Left ventricle myocardium inferior (tissue), 1 donor: ENCODE results near the gene SORL1-AS1.

ENCODE experiments used
- DNase-seq: peaks from one replicate; pipeline ENCODE4 v3.0.0-alpha.2; 2020
- H3K27ac ChIP-seq: fragments of 200-600 bp; replicated peaks from 2 replicates; pipeline ENCODE4 v1.8.0; 2021
- H3K27me3 ChIP-seq: fragments of 200-600 bp; 2 replicates; pipeline ENCODE4 v1.8.0; 2021; ENCODE audit warnings: low read depth
- H3K36me3 ChIP-seq: fragments of 200-600 bp; 2 replicates; pipeline ENCODE4 v1.8.0; 2021
- H3K4me1 ChIP-seq: fragments of 200-600 bp; 2 replicates; pipeline ENCODE4 v1.8.0; 2021
- H3K4me3 ChIP-seq: fragments of 200-600 bp; 2 replicates; pipeline ENCODE4 v1.8.0; 2021; ENCODE audit warnings: mild to moderate bottlenecking, moderate library complexity
- H3K9me3 ChIP-seq: fragments of 200-600 bp; replicated peaks from 2 replicates; pipeline ENCODE4 v1.8.0; 2021
- CTCF ChIP-seq: fragments of 200-600 bp; IDR thresholded peaks from 2 replicates; pipeline ENCODE4 v1.8.0; 2021; ENCODE audit warnings: antibody characterized with exemption, mild to moderate bottlenecking, borderline replicate concordance
- intact Hi-C: fragments of 100-400 bp; cut with micrococcal nuclease; formaldehyde crosslinking; loops from one replicate; pipeline ENCODE4 v1.11.0; 2022
- donor health status: DM: no; HTN: yes; CAD: no; lungs with severe emphysema.

SORL1-AS1 gene

GRCh38 chr11:121417607-121418006 is 35.2 kb downstream of the SORL1-AS1 start:
- H3K4me1 ChIP-seq, result peaks cover 47% of the 10 kb centered on the region
- no peak for DNase-seq
- intact Hi-C loops, result no loop called here
- no peaks in the 10 kb centered on the region for H3K27me3 ChIP-seq
- H3K36me3 ChIP-seq, result no peaks in the 10 kb centered on the region
- H3K9me3 ChIP-seq, result no peaks in the 10 kb centered on the region
- no peak overlapping the region for H3K4me3 ChIP-seq
- peak overlapping the region; percentile 60 for H3K27ac ChIP-seq
- TF ChIP-seq CTCF, result no peak

- peaks cover 47% of the 10 kb centered on the region for H3K4me1 ChIP-seq
- intact Hi-C loops, result no loop called here
- TF ChIP-seq CTCF, result no peak
- H3K27me3 ChIP-seq, result no peaks in the 10 kb centered on the region
- peak overlapping the region; percentile 60 for H3K27ac ChIP-seq
- no peaks in the 10 kb centered on the region for H3K36me3 ChIP-seq
- H3K4me3 ChIP-seq, result no peak overlapping the region
- DNase-seq, result peak; percentile 81
- H3K9me3 ChIP-seq, result no peaks in the 10 kb centered on the region
Measured at GRCh38 chr11:121417055-121417551, 35.7 kb downstream of the SORL1-AS1 start.

GRCh38 chr11:121415856-121416255 is 36.9 kb downstream of the SORL1-AS1 start:
- no peak overlapping the region for H3K27ac ChIP-seq
- H3K4me1 ChIP-seq, result peaks cover 47% of the 10 kb centered on the region
- no peaks in the 10 kb centered on the region for H3K36me3 ChIP-seq
- no peak for TF ChIP-seq CTCF
- H3K27me3 ChIP-seq, result no peaks in the 10 kb centered on the region
- intact Hi-C loops, result no loop called here
- H3K4me3 ChIP-seq, result no peak overlapping the region
- DNase-seq, result no peak
- H3K9me3 ChIP-seq, result no peaks in the 10 kb centered on the region

GRCh38 chr11:121414141-121414913 is 38.4 kb downstream of the SORL1-AS1 start:
- Histone ChIP-seq H3K4me1 (peaks cover 40% of the 10 kb centered on the region), H3K27ac (no peak overlapping the region), H3K36me3 (no peaks in the 10 kb centered on the region), H3K4me3 (no peak overlapping the region), H3K9me3 (no peaks in the 10 kb centered on the region), H3K27me3 (no peaks in the 10 kb centered on the region)
- no peak for TF ChIP-seq CTCF
- intact Hi-C loops, result no loop called here
- DNase-seq, result no peak

GRCh38 chr11:121412711-121413415 is 39.9 kb downstream of the SORL1-AS1 start:
- Histone ChIP-seq H3K9me3 (no peaks in the 10 kb centered on the region), H3K36me3 (no peaks in the 10 kb centered on the region), H3K4me3 (no peak overlapping the region), H3K4me1 (peaks cover 33% of the 10 kb centered on the region), H3K27me3 (no peaks in the 10 kb centered on the region), H3K27ac (no peak overlapping the region)
- intact Hi-C loops, result no loop called here
- no peak for DNase-seq
- TF ChIP-seq CTCF, result no peak
